Activated CD4-positive, alpha-beta T cell treated with anti-CD3 and anti-CD28 coated beads, Interleukin-2, amount 10 ng/mL, durations not matched to agents 24 days and 14 days (primary cell): Measurements from ENCODE around the gene DCAF11. TPM values are rescaled to one million over a fixed set of nuclear protein-coding genes. Genes with fewer than 3 reads are reported as not detected.

Experiments
- DNase-seq: peaks from one replicate; pipeline ENCODE4 v3.0.0; 2022
- H3K27ac Mint-ChIP-seq: one replicate; pipeline ENCODE4 v1.8.0; 2022; ENCODE audit warnings: mild to moderate bottlenecking, mixed read lengths
- H3K27me3 Mint-ChIP-seq: one replicate; pipeline ENCODE4 v1.8.0; 2022; ENCODE audit warnings: mixed read lengths
- H3K36me3 Mint-ChIP-seq: one replicate; pipeline ENCODE4 v1.8.0; 2022; ENCODE audit warnings: low read depth, mild to moderate bottlenecking, mixed read lengths
- H3K4me1 Mint-ChIP-seq: one replicate; pipeline ENCODE4 v1.8.0; 2021; ENCODE audit warnings: mixed read lengths
- H3K4me3 Mint-ChIP-seq: one replicate; pipeline ENCODE4 v1.8.0; 2022; ENCODE audit warnings: mild to moderate bottlenecking, moderate library complexity, mixed read lengths
- H3K9me3 Mint-ChIP-seq: one replicate; pipeline ENCODE4 v1.8.0; 2021; ENCODE audit warnings: mixed read lengths
- intact Hi-C: fragments of 100-400 bp; cut with micrococcal nuclease; formaldehyde crosslinking; loops from one replicate; pipeline ENCODE4 v1.15.1; 2023
- total RNA-seq: library from RNA; stranded (reverse); gene quantifications from 2 replicates; pipeline ENCODE4 v1.2.3, GENCODE V29; 2022

DCAF11 gene
- 55.8 and 57.3 TPM in 2 replicates for total RNA-seq

GRCh38 chr14:24114532-24115421, at the start of gene DCAF11, which contains the start of gene NRL:
DCAF11 (plus strand) TSS chr14:24114777; CDS start chr14:24115595, 818 bp downstream.
NRL (minus strand) TSS chr14:24114949; CDS start chr14:24082848, 32,101 bp downstream.
- peaks cover 33% of the 10 kb centered on the region for H3K36me3 Mint-ChIP-seq
- peak within 1 kb of the TSS; percentile 99 for H3K4me3 Mint-ChIP-seq
- peaks cover 2% of the 10 kb centered on the region for H3K27me3 Mint-ChIP-seq
- H3K9me3 Mint-ChIP-seq = no peaks in the 10 kb centered on the region
- peak within 1 kb of the TSS; percentile 100 for H3K27ac Mint-ChIP-seq
- peak; percentile 99 for DNase-seq
- H3K4me1 Mint-ChIP-seq = peaks cover 34% of the 10 kb centered on the region
- intact Hi-C loops = loop anchor here (1.0 to 10.0 kb wide), 12 partner anchors 20 to 557 kb away; partner anchors contain the start of genes CARMIL3, CHMP4A, EMC9 and GMPR2

GRCh38 chr14:24064856-24065255, 49.7 kb upstream of the DCAF11 start:
- Mint-ChIP-seq H3K27ac (no peak overlapping the region), H3K4me3 (no peak overlapping the region), H3K27me3 (peaks cover 5% of the 10 kb centered on the region), H3K9me3 (no peaks in the 10 kb centered on the region), H3K36me3 (no peaks in the 10 kb centered on the region), H3K4me1 (no peaks in the 10 kb centered on the region)
- intact Hi-C loops = no loop called here
- DNase-seq = no peak

- H3K4me3 Mint-ChIP-seq = no peak overlapping the region
- peaks cover 8% of the 10 kb centered on the region for H3K27me3 Mint-ChIP-seq
- no peak overlapping the region for H3K27ac Mint-ChIP-seq
- H3K36me3 Mint-ChIP-seq = no peaks in the 10 kb centered on the region
- no peak for DNase-seq
- intact Hi-C loops = no loop called here
- peaks cover 3% of the 10 kb centered on the region for H3K4me1 Mint-ChIP-seq
- H3K9me3 Mint-ChIP-seq = no peaks in the 10 kb centered on the region
Observed at GRCh38 chr14:24065408-24065807, 49.2 kb upstream of the DCAF11 start.

- no peak for DNase-seq
- no peak overlapping the region for H3K4me3 Mint-ChIP-seq
- intact Hi-C loops = no loop called here
- no peaks in the 10 kb centered on the region for H3K36me3 Mint-ChIP-seq
- H3K9me3 Mint-ChIP-seq = no peaks in the 10 kb centered on the region
- peaks cover 8% of the 10 kb centered on the region for H3K27me3 Mint-ChIP-seq
- peaks cover 11% of the 10 kb centered on the region for H3K4me1 Mint-ChIP-seq
- no peak overlapping the region for H3K27ac Mint-ChIP-seq
Observed at GRCh38 chr14:24066496-24067132, 48.0 kb upstream of the DCAF11 start.

GRCh38 chr14:24067133-24068082, 47.2 kb upstream of the DCAF11 start:
- no peak for DNase-seq
- Mint-ChIP-seq H3K4me3 (no peak overlapping the region), H3K27ac (no peak overlapping the region), H3K4me1 (peaks cover 11% of the 10 kb centered on the region), H3K9me3 (no peaks in the 10 kb centered on the region), H3K36me3 (no peaks in the 10 kb centered on the region), H3K27me3 (peaks cover 8% of the 10 kb centered on the region)
- intact Hi-C loops = no loop called here

GRCh38 chr14:24068711-24069410, 45.7 kb upstream of the DCAF11 start:
- peaks cover 11% of the 10 kb centered on the region for H3K4me1 Mint-ChIP-seq
- intact Hi-C loops = no loop called here

GRCh38 chr14:24069411-24069735, 45.2 kb upstream of the DCAF11 start:
- peaks cover 11% of the 10 kb centered on the region for H3K4me1 Mint-ChIP-seq
- no peaks in the 10 kb centered on the region for H3K36me3 Mint-ChIP-seq
- DNase-seq = no peak
- no peak overlapping the region for H3K27ac Mint-ChIP-seq
- H3K4me3 Mint-ChIP-seq = no peak overlapping the region
- peaks cover 8% of the 10 kb centered on the region for H3K27me3 Mint-ChIP-seq
- H3K9me3 Mint-ChIP-seq = no peaks in the 10 kb centered on the region
- intact Hi-C loops = no loop called here

More at GRCh38 chr14:24068711-24069410, 45.7 kb upstream of the DCAF11 start:
- no peak overlapping the region for H3K4me3 Mint-ChIP-seq
- no peaks in the 10 kb centered on the region for H3K36me3 Mint-ChIP-seq
- no peak overlapping the region for H3K27ac Mint-ChIP-seq
- H3K27me3 Mint-ChIP-seq = peaks cover 8% of the 10 kb centered on the region
- no peak for DNase-seq
- no peaks in the 10 kb centered on the region for H3K9me3 Mint-ChIP-seq

GRCh38 chr14:24070285-24071143, 44.1 kb upstream of the DCAF11 start:
- no peak overlapping the region for H3K4me3 Mint-ChIP-seq
- no peak for DNase-seq
- H3K36me3 Mint-ChIP-seq = no peaks in the 10 kb centered on the region
- peak overlapping the region; percentile 34 for H3K27ac Mint-ChIP-seq
- peaks cover 8% of the 10 kb centered on the region for H3K27me3 Mint-ChIP-seq
- H3K4me1 Mint-ChIP-seq = peaks cover 16% of the 10 kb centered on the region
- H3K9me3 Mint-ChIP-seq = no peaks in the 10 kb centered on the region
- intact Hi-C loops = loop anchor here (1.0 kb wide), 1 partner anchor 17 kb away; no protein-coding TSS in a partner anchor

GRCh38 chr14:24071144-24071697, 43.4 kb upstream of the DCAF11 start, which contains the start of gene CPNE6:
CPNE6 (plus strand) TSS chr14:24071562; CDS start chr14:24072937, 1,375 bp downstream.
- Mint-ChIP-seq H3K27ac (peak within 1 kb of the TSS; percentile 34), H3K27me3 (peaks cover 8% of the 10 kb centered on the region), H3K4me1 (peaks cover 20% of the 10 kb centered on the region), H3K4me3 (no peak within 1 kb of the TSS), H3K36me3 (no peaks in the 10 kb centered on the region), H3K9me3 (no peaks in the 10 kb centered on the region)
- intact Hi-C loops = loop anchor here (1.0 kb wide), 1 partner anchor 18 kb away; no protein-coding TSS in a partner anchor
- no peak for DNase-seq

- H3K27ac Mint-ChIP-seq = no peak overlapping the region
- H3K27me3 Mint-ChIP-seq = peaks cover 6% of the 10 kb centered on the region
- DNase-seq = no peak
- no peaks in the 10 kb centered on the region for H3K9me3 Mint-ChIP-seq
- peaks cover 20% of the 10 kb centered on the region for H3K4me1 Mint-ChIP-seq
- intact Hi-C loops = loop anchor here (1.0 kb wide), 1 partner anchor 19 kb away; no protein-coding TSS in a partner anchor
- no peaks in the 10 kb centered on the region for H3K36me3 Mint-ChIP-seq
- H3K4me3 Mint-ChIP-seq = no peak overlapping the region
Observed at GRCh38 chr14:24071836-24072430, 42.6 kb upstream of the DCAF11 start.

- DNase-seq = no peak
- intact Hi-C loops = no loop called here
- H3K4me1 Mint-ChIP-seq = peaks cover 20% of the 10 kb centered on the region
- H3K27me3 Mint-ChIP-seq = peaks cover 5% of the 10 kb centered on the region
- H3K4me3 Mint-ChIP-seq = no peak overlapping the region
- no peaks in the 10 kb centered on the region for H3K36me3 Mint-ChIP-seq
- no peak overlapping the region for H3K27ac Mint-ChIP-seq
- no peaks in the 10 kb centered on the region for H3K9me3 Mint-ChIP-seq
Observed at GRCh38 chr14:24072436-24072835, 42.1 kb upstream of the DCAF11 start.
